ENCODE measurements around the gene MPPED2.

The MPPED2 gene

GRCh38 chr11:30553521-30554110, 32.5 kb downstream of the MPPED2 start:
- in situ Hi-C loops (cut with MboI; ENCODE audit: low pct_unique_long_range_greater_than_20kb, low sequenced_read_pairs, unreplicated experiment), result no loop called here
- no peak for DNase-seq (ENCODE audit: low spot score)
- TF ChIP-seq CTCF (IDR thresholded peaks at IDR 0.05; ENCODE audit: extremely low read depth, insufficient read depth, missing control alignments), result no peak

GRCh38 chr11:30552839-30553238, 33.3 kb downstream of the MPPED2 start:
- in situ Hi-C loops (cut with MboI; ENCODE audit: low pct_unique_long_range_greater_than_20kb, low sequenced_read_pairs, unreplicated experiment), result no loop called here
- DNase-seq (ENCODE audit: low spot score), result no peak
- TF ChIP-seq CTCF (IDR thresholded peaks at IDR 0.05; ENCODE audit: extremely low read depth, insufficient read depth, missing control alignments), result no peak

GRCh38 chr11:30550022-30550542, 36.1 kb downstream of the MPPED2 start:
- TF ChIP-seq CTCF (IDR thresholded peaks at IDR 0.05; ENCODE audit: extremely low read depth, insufficient read depth, missing control alignments), result no peak
- no peak for DNase-seq (ENCODE audit: low spot score)
- in situ Hi-C loops (cut with MboI; ENCODE audit: low pct_unique_long_range_greater_than_20kb, low sequenced_read_pairs, unreplicated experiment), result no loop called here

GRCh38 chr11:30549565-30549964, 36.6 kb downstream of the MPPED2 start:
- DNase-seq (ENCODE audit: low spot score), result no peak
- in situ Hi-C loops (cut with MboI; ENCODE audit: low pct_unique_long_range_greater_than_20kb, low sequenced_read_pairs, unreplicated experiment), result no loop called here
- no peak for TF ChIP-seq CTCF (IDR thresholded peaks at IDR 0.05; ENCODE audit: extremely low read depth, insufficient read depth, missing control alignments)

- TF ChIP-seq CTCF (IDR thresholded peaks at IDR 0.05; ENCODE audit: extremely low read depth, insufficient read depth, missing control alignments), result no peak
- DNase-seq (ENCODE audit: low spot score), result no peak
- in situ Hi-C loops (cut with MboI; ENCODE audit: low pct_unique_long_range_greater_than_20kb, low sequenced_read_pairs, unreplicated experiment), result no loop called here
Measured at GRCh38 chr11:30546334-30546733, 39.8 kb downstream of the MPPED2 start.

GRCh38 chr11:30545507-30545906, 40.6 kb downstream of the MPPED2 start:
- DNase-seq (ENCODE audit: low spot score), result no peak
- in situ Hi-C loops (cut with MboI; ENCODE audit: low pct_unique_long_range_greater_than_20kb, low sequenced_read_pairs, unreplicated experiment), result no loop called here
- TF ChIP-seq CTCF (IDR thresholded peaks at IDR 0.05; ENCODE audit: extremely low read depth, insufficient read depth, missing control alignments), result no peak

Measured in GM13977 (cell line).